SK-N-MC (cell line): ENCODE results near the gene COL4A1.

Experiments
- EZH2 ChIP-seq: fragments of 200-600 bp; sonication (generic); IDR thresholded peaks from one replicate; pipeline ENCODE4 v1.6.1; 2017; ENCODE audit warnings: antibody characterized with exemption
- POLR2AphosphoS5 ChIP-seq: IDR thresholded peaks from 2 replicates; pipeline ENCODE4 v1.6.1; 2012; ENCODE audit warnings: mild to moderate bottlenecking, low read depth, low read length, borderline replicate concordance

GRCh38 chr13:110106726-110107125 is 200.2 kb downstream of the COL4A1 start:
- TF ChIP-seq EZH2 = no peak
- TF ChIP-seq POLR2AphosphoS5 = no peak
